ENCODE data around the gene DNAJB9.
"Not testable (repeated sequence)": the region's sequence is repeated elsewhere in the genome, so short reads cannot be mapped to it uniquely, and the experiment has no call there.

DNA sequence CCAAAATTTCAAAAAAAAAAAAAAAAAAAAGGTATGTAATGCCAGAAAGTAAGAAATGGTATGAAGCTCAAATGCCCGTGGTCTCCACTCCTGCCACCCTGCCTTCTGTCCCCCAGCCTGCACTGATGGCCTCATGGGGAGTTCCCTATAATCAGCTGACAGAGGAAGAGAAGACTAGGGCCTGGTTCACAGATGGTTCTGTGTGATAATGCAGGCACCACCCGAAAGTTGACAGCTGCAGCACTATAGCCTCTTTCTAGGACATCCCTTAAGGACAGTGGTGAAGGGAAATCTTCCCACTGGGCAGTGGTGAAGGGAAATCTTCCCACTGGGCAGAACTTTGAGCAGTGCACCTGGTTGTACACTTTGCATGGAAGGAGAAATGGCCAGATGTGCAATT is 31.4 kb upstream of the DNAJB9 start:
- TF ChIP-seq, protein P1, sequence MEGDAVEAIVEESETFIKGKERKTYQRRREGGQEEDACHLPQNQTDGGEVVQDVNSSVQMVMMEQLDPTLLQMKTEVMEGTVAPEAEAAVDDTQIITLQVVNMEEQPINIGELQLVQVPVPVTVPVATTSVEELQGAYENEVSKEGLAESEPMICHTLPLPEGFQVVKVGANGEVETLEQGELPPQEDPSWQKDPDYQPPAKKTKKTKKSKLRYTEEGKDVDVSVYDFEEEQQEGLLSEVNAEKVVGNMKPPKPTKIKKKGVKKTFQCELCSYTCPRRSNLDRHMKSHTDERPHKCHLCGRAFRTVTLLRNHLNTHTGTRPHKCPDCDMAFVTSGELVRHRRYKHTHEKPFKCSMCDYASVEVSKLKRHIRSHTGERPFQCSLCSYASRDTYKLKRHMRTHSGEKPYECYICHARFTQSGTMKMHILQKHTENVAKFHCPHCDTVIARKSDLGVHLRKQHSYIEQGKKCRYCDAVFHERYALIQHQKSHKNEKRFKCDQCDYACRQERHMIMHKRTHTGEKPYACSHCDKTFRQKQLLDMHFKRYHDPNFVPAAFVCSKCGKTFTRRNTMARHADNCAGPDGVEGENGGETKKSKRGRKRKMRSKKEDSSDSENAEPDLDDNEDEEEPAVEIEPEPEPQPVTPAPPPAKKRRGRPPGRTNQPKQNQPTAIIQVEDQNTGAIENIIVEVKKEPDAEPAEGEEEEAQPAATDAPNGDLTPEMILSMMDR (IDR thresholded peaks at IDR 0.05), result not testable (repeated sequence)
- not testable (repeated sequence) for TF ChIP-seq POLR2A (IDR thresholded peaks at IDR 0.05)

Data from uterus (tissue), 2 donors.